IMR-90 (cell line): ENCODE results near the gene SBK2. TPM values are rescaled to one million over a fixed set of nuclear protein-coding genes. Genes with fewer than 3 reads are reported as not detected.

ENCODE experiments used
- ATAC-seq: fragments of 200-7000 bp; cut with Tn5 transposase; 2 replicates; pipeline ENCODE4 v1.9.1; 2020; ENCODE audit warnings: low read depth, mild to moderate bottlenecking, moderate library complexity
- BruUV-seq: library from RNA; stranded (reverse); fragments of 400-500 nt; replicated peaks from 2 replicates; lab custom pipeline; 2021; lab: Mats Ljungman, UMichigan
- CTCF ChIA-PET: fragments of 300-600 bp; formaldehyde crosslinking; extraction: SDS; loops from one replicate; lab custom pipeline; 2021; ENCODE audit warnings: antibody characterized with exemption; lab: Yijun Ruan, JAX
- POLR2A ChIA-PET: fragments of 300-600 bp; sonication (Branson Sonifier 250); formaldehyde crosslinking; loops from one replicate; lab custom pipeline; 2022; ENCODE audit warnings: antibody characterized with exemption; ENCODE audit not compliant: unreplicated experiment; lab: Charles Lee
- DNase-seq: peaks from one replicate; pipeline ENCODE4 v3.0.0; 2013
- H2AFZ ChIP-seq: replicated peaks from 2 replicates; pipeline ENCODE3; 2013; ENCODE audit warnings: low read length, mild to moderate bottlenecking; ENCODE audit not compliant: poor library complexity
- H2AK5ac ChIP-seq: 2 replicates; pipeline ENCODE4 v1.6.1; 2013; ENCODE audit warnings: low read depth, low read length, inconsistent platforms
- H2AK9ac ChIP-seq: replicated peaks from 2 replicates; pipeline ENCODE3; 2013; ENCODE audit warnings: mild to moderate bottlenecking, low read depth, low read length, moderate library complexity; ENCODE audit not compliant: poor library complexity
- H2BK120ac ChIP-seq: 2 replicates; pipeline ENCODE4 v1.6.1; 2013; ENCODE audit warnings: low read depth, low read length, inconsistent platforms
- H2BK15ac ChIP-seq: 3 replicates; pipeline ENCODE4 v1.6.1; 2013; ENCODE audit warnings: low read depth, low read length, inconsistent platforms
- H2BK20ac ChIP-seq: 2 replicates; pipeline ENCODE4 v1.6.1; 2013; ENCODE audit warnings: low read depth, mild to moderate bottlenecking, inconsistent platforms, low read length, moderate library complexity
- H2BK5ac ChIP-seq: 2 replicates; pipeline ENCODE4 v1.6.1; 2013; ENCODE audit warnings: mild to moderate bottlenecking, low read depth, low read length, inconsistent platforms; ENCODE audit not compliant: poor library complexity, severe bottlenecking
- H3K14ac ChIP-seq: replicated peaks from 2 replicates; pipeline ENCODE4 v1.6.1; 2013; ENCODE audit warnings: low read depth, low read length, inconsistent platforms
- H3K18ac ChIP-seq: 2 replicates; pipeline ENCODE4 v1.6.1; 2013; ENCODE audit warnings: low read depth, low read length, control low read depth
- H3K23ac ChIP-seq: 2 replicates; pipeline ENCODE4 v1.6.1; 2013; ENCODE audit warnings: low read depth, low read length, inconsistent platforms
- H3K27ac ChIP-seq: 2 replicates; pipeline ENCODE4 v1.5.1; 2013; ENCODE audit warnings: mild to moderate bottlenecking, control low read depth, low read length; ENCODE audit not compliant: insufficient read depth
- H3K27me3 ChIP-seq: 2 replicates; pipeline ENCODE4 v1.6.1; 2013; ENCODE audit warnings: low read length; ENCODE audit not compliant: control insufficient read depth, insufficient read depth
- H3K36me3 ChIP-seq: 2 replicates; pipeline ENCODE4 v1.6.1; 2013; ENCODE audit warnings: low read length, mixed read lengths; ENCODE audit not compliant: control insufficient read depth, insufficient read depth
- H3K4ac ChIP-seq: 2 replicates; pipeline ENCODE4 v1.6.1; 2013; ENCODE audit warnings: low read depth, low read length, inconsistent platforms
- H3K4me1 ChIP-seq: 2 replicates; pipeline ENCODE4 v1.6.1; 2013; ENCODE audit warnings: low read length, mixed read lengths; ENCODE audit not compliant: control insufficient read depth, insufficient read depth
- H3K4me2 ChIP-seq: 2 replicates; pipeline ENCODE4 v1.6.1; 2013; ENCODE audit warnings: low read depth, mild to moderate bottlenecking, control low read depth, low read length, moderate library complexity
- H3K4me3 ChIP-seq: 2 replicates; pipeline ENCODE4 v1.5.1; 2013; ENCODE audit warnings: low read depth, mild to moderate bottlenecking, control low read depth, low read length, moderate library complexity; ENCODE audit not compliant: insufficient read depth
- H3K56ac ChIP-seq: 2 replicates; pipeline ENCODE4 v1.6.1; 2013; ENCODE audit warnings: low read length, inconsistent platforms; ENCODE audit not compliant: insufficient read depth; ENCODE audit errors: extremely low read depth
- H3K79me1 ChIP-seq, 2 experiments: 2 replicates each; pipeline ENCODE4 v1.6.1; 2013; ENCODE audit warnings: low read length in 2 of 2, inconsistent platforms in 1 of 2, low read depth in 1 of 2
- H3K9ac ChIP-seq: 2 replicates; pipeline ENCODE4 v1.6.1; 2013; ENCODE audit warnings: low read depth, low read length, control low read depth
- H3K9me1 ChIP-seq: 2 replicates; pipeline ENCODE4 v1.6.1; 2013; ENCODE audit warnings: low read length, inconsistent platforms; ENCODE audit not compliant: insufficient read depth
- H3K9me3 ChIP-seq: 2 replicates; pipeline ENCODE4 v1.6.1; 2013; ENCODE audit warnings: low read length; ENCODE audit not compliant: control insufficient read depth, insufficient read depth
- H4K20me1 ChIP-seq: 2 replicates; pipeline ENCODE4 v1.6.1; 2013; ENCODE audit warnings: low read length, inconsistent platforms; ENCODE audit not compliant: insufficient read depth
- H4K5ac ChIP-seq: 2 replicates; pipeline ENCODE4 v1.6.1; 2013; ENCODE audit warnings: mild to moderate bottlenecking, low read depth, low read length, control low read depth
- H4K8ac ChIP-seq, 2 experiments: 2 replicates each; pipeline ENCODE4 v1.6.1; 2013; ENCODE audit warnings: low read depth in 2 of 2, low read length in 2 of 2, control low read depth in 1 of 2, inconsistent platforms in 1 of 2
- H4K91ac ChIP-seq: 2 replicates; pipeline ENCODE4 v1.6.1; 2013; ENCODE audit warnings: low read depth, low read length, inconsistent platforms; ENCODE audit not compliant: insufficient read depth
- BHLHE40 ChIP-seq: fragments of 150-350 bp; IDR thresholded peaks from 2 replicates; pipeline ENCODE4 v1.6.1; 2016; ENCODE audit warnings: mild to moderate bottlenecking, low read depth, low read length
- CEBPB ChIP-seq: IDR thresholded peaks from 2 replicates; pipeline ENCODE4 v1.6.1; 2012; ENCODE audit warnings: low read depth, low read length, improper control_type of control experiment
- CHD1 ChIP-seq: IDR thresholded peaks from 2 replicates; pipeline ENCODE4 v1.6.1; 2012; ENCODE audit warnings: low read depth, low read length, improper control_type of control experiment
- ELK1 ChIP-seq: fragments of 150-350 bp; IDR thresholded peaks from 2 replicates; pipeline ENCODE4 v1.6.1; 2016; ENCODE audit warnings: low read depth, mild to moderate bottlenecking, low read length, moderate library complexity, borderline replicate concordance
- FOS ChIP-seq: fragments of 150-350 bp; IDR thresholded peaks from 2 replicates; pipeline ENCODE4 v1.6.1; 2016; ENCODE audit warnings: low read depth, low read length
- MAFK ChIP-seq: IDR thresholded peaks from 2 replicates; pipeline ENCODE4 v1.6.1; 2012; ENCODE audit warnings: low read depth, low read length, improper control_type of control experiment
- MAZ ChIP-seq: IDR thresholded peaks from 2 replicates; pipeline ENCODE4 v1.6.1; 2012; ENCODE audit warnings: low read depth, mild to moderate bottlenecking, low read length, improper control_type of control experiment, moderate library complexity, borderline replicate concordance
- MXI1 ChIP-seq: IDR thresholded peaks from 2 replicates; pipeline ENCODE4 v1.6.1; 2012; ENCODE audit warnings: low read depth, mild to moderate bottlenecking, low read length, moderate library complexity, borderline replicate concordance
- NFE2L2 ChIP-seq: fragments of 150-350 bp; IDR thresholded peaks from 2 replicates; pipeline ENCODE4 v1.6.1; 2016; ENCODE audit warnings: low read depth, mild to moderate bottlenecking, low read length
- POLR2A ChIP-seq: IDR thresholded peaks from 2 replicates; pipeline ENCODE4 v1.6.1; 2012; ENCODE audit warnings: mild to moderate bottlenecking, low read depth, low read length
- RAD21 ChIP-seq: IDR thresholded peaks from 2 replicates; pipeline ENCODE4 v1.6.1; 2012; ENCODE audit warnings: low read length, improper control_type of control experiment
- RCOR1 ChIP-seq: IDR thresholded peaks from 2 replicates; pipeline ENCODE4 v1.6.1; 2012; ENCODE audit warnings: mild to moderate bottlenecking, low read length, improper control_type of control experiment; ENCODE audit not compliant: insufficient replicate concordance
- RFX5 ChIP-seq: IDR thresholded peaks from 2 replicates; pipeline ENCODE4 v1.8.0; 2012; ENCODE audit warnings: low read depth, mild to moderate bottlenecking, low read length, moderate library complexity
- SMC3 ChIP-seq: fragments of 150-350 bp; IDR thresholded peaks from 2 replicates; pipeline ENCODE4 v1.6.1; 2016; ENCODE audit warnings: low read depth, mild to moderate bottlenecking, antibody characterized with exemption, low read length, moderate library complexity
- WGBS, 2 experiments: methylation state at CpG; one replicate each; pipeline versions ENCODE4 v1.1.5 to v1.1.7; 2013; ENCODE audit warnings: missing lambda C conversion rate in 2 of 2; ENCODE audit not compliant: insufficient read length in 1 of 2; ENCODE audit errors: extremely low coverage in 2 of 2; 5-methylcytosine and 5-hydroxymethylcytosine counted together
- dilution Hi-C: fragments of 300-500 bp; cut with HindIII; formaldehyde crosslinking; loops from one replicate; pipeline ENCODE4 v1.14.3; 2018; ENCODE audit warnings: low sequenced_read_pairs; ENCODE audit not compliant: unreplicated experiment
- in situ Hi-C: fragments of 300-500 bp; cut with MboI; formaldehyde crosslinking; loops from 3 replicates; pipeline ENCODE4 v1.14.3; 2019; ENCODE audit warnings: low sequenced_read_pairs, inconsistent platforms, mixed read lengths
- intact Hi-C: fragments of 100-400 bp; cut with micrococcal nuclease; formaldehyde crosslinking; loops from 2 replicates; pipeline ENCODE4 v1.10.0; 2022
- polyA plus RNA-seq, 3 experiments: library from polyadenylated mRNA; depleted of rRNA; stranded (reverse); fragments of >200 nt; gene quantifications; 2 replicates each; pipeline ENCODE4 v1.2.3, GENCODE V29; 2012; ENCODE audit warnings: low replicate concordance in 1 of 3
- total RNA-seq: library from RNA; depleted of rRNA; stranded (reverse); fragments of >200 nt; gene quantifications from 2 replicates; pipeline ENCODE4 v1.2.3, GENCODE V29; 2012
- TF ChIP-seq, protein P1 (sequence below): fragments of 150-350 bp; IDR thresholded peaks from 2 replicates; pipeline ENCODE4 v1.6.1; 2017; ENCODE audit warnings: mild to moderate bottlenecking, antibody characterized with exemption, low read length, low read depth
- TF ChIP-seq, protein P2 (sequence below): conservative IDR thresholded peaks from 2 replicates; pipeline ENCODE4 v1.5.1; 2012; ENCODE audit warnings: mild to moderate bottlenecking, low read depth, low read length, improper control_type of control experiment

SBK2 gene
- total and polyA plus RNA-seq, 2 of the 4 experiments (the other 2 are of a cell fraction): 0.48 TPM; not detected in 1

DNA sequence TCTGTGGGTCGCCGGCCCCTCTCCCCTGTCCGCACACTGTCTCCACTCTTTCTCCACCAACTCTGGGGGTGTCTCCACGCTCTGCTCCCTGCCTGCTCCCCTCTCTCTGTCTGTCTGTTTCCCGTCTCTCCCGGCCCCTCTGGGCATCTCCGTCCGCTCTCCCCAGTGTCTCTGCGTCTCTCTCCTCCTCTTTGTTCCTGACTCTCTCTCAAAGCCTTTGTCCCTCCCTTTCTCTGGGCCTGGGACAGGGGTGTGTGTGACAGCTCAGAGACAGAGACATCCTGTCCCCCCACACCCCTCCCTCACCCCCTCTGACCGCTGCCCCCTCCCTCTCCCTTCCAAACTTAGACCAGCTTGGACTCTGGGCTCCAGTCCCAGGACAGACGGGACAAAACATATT is 9.1 kb upstream of the SBK2 start:
- DNase-seq (no peak), ATAC-seq (no peak)
- Histone ChIP-seq H3K4me2 (no peak overlapping the region), H3K4me1 (peaks cover 26% of the 10 kb centered on the region), H2BK5ac (no peak overlapping the region), H3K14ac (peak overlapping the region; percentile 69), H3K27ac (no peak overlapping the region; the same call in 1 of the 2 replicates), H3K27me3 (no peaks in the 10 kb centered on the region), H4K91ac (peak overlapping the region; percentile 80), H4K5ac (no peak overlapping the region), H3K4ac (peak overlapping the region; percentile 84), H2AFZ (peak overlapping the region; percentile 82), H3K9me1 (peaks cover 6% of the 10 kb centered on the region; the same call in 1 of the 2 replicates), H2BK20ac (peak overlapping the region; percentile 76), H3K79me1 (no peaks in the 10 kb centered on the region), H4K20me1 (no peaks in the 10 kb centered on the region), H2AK5ac (peak overlapping the region; percentile 93), H3K18ac (no peak overlapping the region; the same call in 1 of the 2 replicates), H2BK15ac (peak overlapping the region; percentile 96; the same call in 2 of the 3 replicates), H3K36me3 (no peaks in the 10 kb centered on the region), H3K23ac (0 out of 2 replicates have a peak overlapping the region, but pooled peaks have one; percentile 49), H3K56ac (no peak overlapping the region), H2BK120ac (peak overlapping the region; percentile 80), H3K9me3 (no peaks in the 10 kb centered on the region; the same call in 1 of the 2 replicates), H3K9ac (0 out of 2 replicates have a peak overlapping the region, but pooled peaks have one; percentile 1), H4K8ac (peak overlapping the region; percentile 15 to 47; a peak in 3 of 4 replicates), H3K4me3 (no peak overlapping the region), H2AK9ac (peak overlapping the region; percentile 78)
- in situ Hi-C loops (no loop called here), intact Hi-C loops (no loop called here), dilution Hi-C loops (no loop called here)
- TF ChIP-seq, protein P1, sequence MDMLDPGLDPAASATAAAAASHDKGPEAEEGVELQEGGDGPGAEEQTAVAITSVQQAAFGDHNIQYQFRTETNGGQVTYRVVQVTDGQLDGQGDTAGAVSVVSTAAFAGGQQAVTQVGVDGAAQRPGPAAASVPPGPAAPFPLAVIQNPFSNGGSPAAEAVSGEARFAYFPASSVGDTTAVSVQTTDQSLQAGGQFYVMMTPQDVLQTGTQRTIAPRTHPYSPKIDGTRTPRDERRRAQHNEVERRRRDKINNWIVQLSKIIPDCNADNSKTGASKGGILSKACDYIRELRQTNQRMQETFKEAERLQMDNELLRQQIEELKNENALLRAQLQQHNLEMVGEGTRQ: no peak
- TF ChIP-seq ELK1: no peak
- TF ChIP-seq NFE2L2: no peak
- no peak for TF ChIP-seq MXI1
- no peak for TF ChIP-seq MAFK
- TF ChIP-seq RCOR1: no peak
- TF ChIP-seq RAD21: no peak
- TF ChIP-seq CHD1: no peak
- TF ChIP-seq MAZ: no peak
- no peak for TF ChIP-seq BHLHE40
- no peak for TF ChIP-seq CEBPB
- TF ChIP-seq, protein P2, sequence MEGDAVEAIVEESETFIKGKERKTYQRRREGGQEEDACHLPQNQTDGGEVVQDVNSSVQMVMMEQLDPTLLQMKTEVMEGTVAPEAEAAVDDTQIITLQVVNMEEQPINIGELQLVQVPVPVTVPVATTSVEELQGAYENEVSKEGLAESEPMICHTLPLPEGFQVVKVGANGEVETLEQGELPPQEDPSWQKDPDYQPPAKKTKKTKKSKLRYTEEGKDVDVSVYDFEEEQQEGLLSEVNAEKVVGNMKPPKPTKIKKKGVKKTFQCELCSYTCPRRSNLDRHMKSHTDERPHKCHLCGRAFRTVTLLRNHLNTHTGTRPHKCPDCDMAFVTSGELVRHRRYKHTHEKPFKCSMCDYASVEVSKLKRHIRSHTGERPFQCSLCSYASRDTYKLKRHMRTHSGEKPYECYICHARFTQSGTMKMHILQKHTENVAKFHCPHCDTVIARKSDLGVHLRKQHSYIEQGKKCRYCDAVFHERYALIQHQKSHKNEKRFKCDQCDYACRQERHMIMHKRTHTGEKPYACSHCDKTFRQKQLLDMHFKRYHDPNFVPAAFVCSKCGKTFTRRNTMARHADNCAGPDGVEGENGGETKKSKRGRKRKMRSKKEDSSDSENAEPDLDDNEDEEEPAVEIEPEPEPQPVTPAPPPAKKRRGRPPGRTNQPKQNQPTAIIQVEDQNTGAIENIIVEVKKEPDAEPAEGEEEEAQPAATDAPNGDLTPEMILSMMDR: no peak
- no peak for TF ChIP-seq FOS
- no peak for TF ChIP-seq SMC3
- no peak for TF ChIP-seq POLR2A
- TF ChIP-seq RFX5: no peak
- 34% methylated on average over 4 of the region's 11 CpGs; no CpG with 5 or more reads in 1 of the 2 experiments for WGBS, 2 experiments
- POLR2A ChIA-PET: no interaction called here
- no TSS peak for BruUV-seq
- CTCF ChIA-PET: interaction anchor here (0.6 kb wide), 1 partner anchor 11 kb away, joined by 3 read pairs; no protein-coding TSS in a partner anchor
